ENCODE results near the gene SND1. TPM values are rescaled to one million over a fixed set of nuclear protein-coding genes. Genes with fewer than 3 reads are reported as not detected.

The SND1 gene
- total and polyA plus RNA-seq, 7 donors: 29.2 to 72.8 (median 48.2) TPM

GRCh38 chr7:127871226-127871625, 219.2 kb downstream of the SND1 start:
- Histone ChIP-seq H3K27ac (no peak overlapping the region), H3K9me3 (no peaks in the 10 kb centered on the region), H3K27me3 (ENCODE audit: insufficient read depth in 3 of 3, low read length in 2 of 3) (no peaks in the 10 kb centered on the region), H3K4me1 (no peaks in the 10 kb centered on the region), H3K4me3 (no peak overlapping the region), H3K36me3 (ENCODE audit: insufficient read depth in 1 of 2, low read depth in 1 of 2) (peaks cover 0 to 4% of the 10 kb centered on the region in 2 donors)
- intact Hi-C loops (cut with DNase I): no loop called here
- DNase-seq (no peak), ATAC-seq (no peak)
- no peak for TF ChIP-seq CTCF (IDR thresholded peaks at IDR 0.05)
- WGBS, 3 donors: 98 to 99% (median 98%) methylated on average over 3 of the region's 3 CpGs

GRCh38 chr7:127872122-127872521, 220.1 kb downstream of the SND1 start:
- no peak for ATAC-seq
- WGBS, 3 donors: 96 to 100% (median 100%) methylated on average over 1 of the region's 1 CpG
- H3K4me1 ChIP-seq: no peaks in the 10 kb centered on the region
- no peak overlapping the region for H3K4me3 ChIP-seq
- intact Hi-C loops (cut with DNase I): no loop called here
- no peaks in the 10 kb centered on the region for H3K27me3 ChIP-seq (ENCODE audit: insufficient read depth in 3 of 3, low read length in 2 of 3)
- H3K27ac ChIP-seq: no peak overlapping the region
- no peak for TF ChIP-seq CTCF (IDR thresholded peaks at IDR 0.05)
- H3K9me3 ChIP-seq: no peaks in the 10 kb centered on the region
- DNase-seq: no peak
- H3K36me3 ChIP-seq (ENCODE audit: insufficient read depth in 1 of 2, low read depth in 1 of 2): peaks cover 0 to 4% of the 10 kb centered on the region in 2 donors

- H3K27ac ChIP-seq: no peak overlapping the region
Observed at GRCh38 chr7:127873151-127873550, 221.2 kb downstream of the SND1 start.

GRCh38 chr7:127873715-127874636, 222.0 kb downstream of the SND1 start:
- no peaks in the 10 kb centered on the region for H3K27me3 ChIP-seq (ENCODE audit: insufficient read depth in 3 of 3, low read length in 2 of 3)
- no peak for DNase-seq
- TF ChIP-seq CTCF (IDR thresholded peaks at IDR 0.05): no peak
- H3K4me3 ChIP-seq: no peak overlapping the region
- ATAC-seq: no peak
- H3K36me3 ChIP-seq (ENCODE audit: insufficient read depth in 1 of 2, low read depth in 1 of 2): peaks cover 0 to 4% of the 10 kb centered on the region in 2 donors
- 64 to 83% (median 70%) methylated on average over 3 of the region's 3 CpGs for WGBS, 3 donors
- H3K9me3 ChIP-seq: no peaks in the 10 kb centered on the region
- no peak overlapping the region for H3K27ac ChIP-seq
- no peaks in the 10 kb centered on the region for H3K4me1 ChIP-seq
- intact Hi-C loops (cut with DNase I): no loop called here

More at GRCh38 chr7:127873151-127873550, 221.2 kb downstream of the SND1 start:
- H3K4me3 ChIP-seq: no peak overlapping the region
- intact Hi-C loops (cut with DNase I): no loop called here
- no peaks in the 10 kb centered on the region for H3K9me3 ChIP-seq
- H3K27me3 ChIP-seq (ENCODE audit: insufficient read depth in 3 of 3, low read length in 2 of 3): no peaks in the 10 kb centered on the region
- no peaks in the 10 kb centered on the region for H3K4me1 ChIP-seq
- TF ChIP-seq CTCF (IDR thresholded peaks at IDR 0.05): no peak
- ATAC-seq (no peak), DNase-seq (no peak)
- 95 to 97% (median 95%) methylated on average over 3 of the region's 3 CpGs for WGBS, 3 donors
- peaks cover 0 to 4% of the 10 kb centered on the region in 2 donors for H3K36me3 ChIP-seq (ENCODE audit: insufficient read depth in 1 of 2, low read depth in 1 of 2)
